ENCODE measurements around the gene KRT6B.
"Not testable (repeated sequence)": the region's sequence is repeated elsewhere in the genome, so short reads cannot be mapped to it uniquely, and the experiment has no call there.

KRT6B gene

GRCh38 chr12:52473768-52474167, 21.8 kb upstream of the KRT6B start, which contains the start of gene KRT6C:
TSS of gene KRT6C (minus strand) at chr12:52473805. CDS start at chr12:52473737, 68 bp downstream.
- DNase-seq (ENCODE audit: low read depth in 2 of 3, low spot score in 2 of 3), result no peak

GRCh38 chr12:52469853-52470252, 17.9 kb upstream of the KRT6B start:
- DNase-seq (ENCODE audit: low read depth in 2 of 3, low spot score in 2 of 3), result no peak

GRCh38 chr12:52464897-52465296, 13.0 kb upstream of the KRT6B start:
- DNase-seq (ENCODE audit: low read depth in 2 of 3, low spot score in 2 of 3), result no peak

- DNase-seq (ENCODE audit: low read depth in 2 of 3, low spot score in 2 of 3), result no peak
Measured at GRCh38 chr12:52461693-52462092, 9.7 kb upstream of the KRT6B start.

GRCh38 chr12:52458861-52459260, 6.9 kb upstream of the KRT6B start:
- DNase-seq (ENCODE audit: low read depth in 2 of 3, low spot score in 2 of 3), result no peak

- DNase-seq (ENCODE audit: low read depth in 2 of 3, low spot score in 2 of 3), result no peak
Measured at GRCh38 chr12:52455821-52456220, 3.9 kb upstream of the KRT6B start.

GRCh38 chr12:52454411-52455201, 2.7 kb upstream of the KRT6B start:
- no peak for DNase-seq (ENCODE audit: low read depth in 2 of 3, low spot score in 2 of 3)

- DNase-seq (ENCODE audit: low read depth in 2 of 3, low spot score in 2 of 3), result no peak
Measured at GRCh38 chr12:52448228-52448627, 3.7 kb downstream of the KRT6B start.

- not testable (repeated sequence) for DNase-seq (ENCODE audit: low read depth in 2 of 3, low spot score in 2 of 3)
Measured at GRCh38 chr12:52447196-52447595, 4.8 kb downstream of the KRT6B start.

- no peak for DNase-seq (ENCODE audit: low read depth in 2 of 3, low spot score in 2 of 3)
Measured at GRCh38 chr12:52446367-52447045, 5.4 kb downstream of the KRT6B start.

GRCh38 chr12:52445876-52446275, 6.1 kb downstream of the KRT6B start:
- no peak for DNase-seq (ENCODE audit: low read depth in 2 of 3, low spot score in 2 of 3)

- DNase-seq (ENCODE audit: low read depth in 2 of 3, low spot score in 2 of 3), result no peak
Measured at GRCh38 chr12:52444647-52445595, 7.0 kb downstream of the KRT6B start.

GRCh38 chr12:52443966-52444365, 8.0 kb downstream of the KRT6B start:
- DNase-seq (ENCODE audit: low read depth in 2 of 3, low spot score in 2 of 3), result no peak

- DNase-seq (ENCODE audit: low read depth in 2 of 3, low spot score in 2 of 3), result no peak
Measured at GRCh38 chr12:52442600-52443061, 9.3 kb downstream of the KRT6B start.

- no peak for DNase-seq (ENCODE audit: low read depth in 2 of 3, low spot score in 2 of 3)
Measured at GRCh38 chr12:52441320-52441911, 10.5 kb downstream of the KRT6B start.

GRCh38 chr12:52440821-52441319, 11.1 kb downstream of the KRT6B start:
- no peak for DNase-seq (ENCODE audit: low read depth in 2 of 3, low spot score in 2 of 3)

GRCh38 chr12:52439845-52440244, 12.1 kb downstream of the KRT6B start:
- no peak for DNase-seq (ENCODE audit: low read depth in 2 of 3, low spot score in 2 of 3)

- no peak for DNase-seq (ENCODE audit: low read depth in 2 of 3, low spot score in 2 of 3)
Measured at GRCh38 chr12:52439420-52439819, 12.5 kb downstream of the KRT6B start.

GRCh38 chr12:52438305-52439301, 13.3 kb downstream of the KRT6B start:
- no peak for DNase-seq (ENCODE audit: low read depth in 2 of 3, low spot score in 2 of 3)
